IPS-NIHi11 (cell line): ENCODE data around the gene CCDC159.
A peak's percentile ranks its signal among the peaks of the same experiment; 100 is the strongest.
"Not testable (repeated sequence)": the region's sequence is repeated elsewhere in the genome, so short reads cannot be mapped to it uniquely, and the experiment has no call there.

Source experiments
- DNase-seq: peaks from one replicate; pipeline ENCODE4 v3.0.0; 2012; ENCODE audit warnings: mixed read lengths, low spot score

Gene CCDC159

DNA sequence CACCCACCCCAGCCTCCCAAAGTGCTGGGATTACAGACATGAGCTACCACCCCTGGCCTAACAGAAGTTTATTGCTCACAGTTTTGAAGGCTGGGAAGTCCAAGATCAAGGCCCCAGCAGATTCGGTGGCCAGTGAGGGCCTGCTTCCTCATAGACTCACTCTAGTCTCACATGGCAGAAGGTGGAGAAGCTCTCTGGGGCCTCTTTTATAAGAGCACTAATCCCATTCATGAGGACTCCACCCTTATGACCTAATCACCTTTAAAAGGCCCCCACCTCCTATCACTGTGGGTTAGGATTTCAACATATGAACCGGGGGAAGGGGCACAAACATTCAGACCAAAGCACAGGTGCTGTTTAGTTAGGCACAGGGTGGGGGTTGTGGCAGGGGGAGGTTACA is 21.2 kb downstream of the CCDC159 start:
- DNase-seq, result no peak

DNA sequence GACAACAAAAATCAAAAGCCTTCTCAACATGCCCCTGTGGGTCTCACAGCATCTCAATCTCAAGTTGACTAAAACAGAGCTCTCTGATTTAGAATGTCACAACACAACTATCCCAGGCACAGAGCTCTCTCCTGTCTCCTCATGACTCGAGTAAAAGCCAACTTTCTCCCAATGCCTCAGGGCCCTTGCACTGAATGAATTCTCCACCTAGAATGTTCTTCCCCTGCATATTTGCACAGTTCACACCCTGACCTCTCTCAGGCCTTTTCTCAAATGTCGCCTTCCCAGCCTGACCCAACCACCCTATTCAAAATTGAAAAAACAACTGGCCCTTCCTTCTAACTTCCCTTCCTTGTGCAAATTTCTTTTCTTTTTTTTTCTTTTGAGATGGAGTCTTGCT is 24.4 kb downstream of the CCDC159 start:
- no peak for DNase-seq

GRCh38 chr19:11373166-11373884 is 27.0 kb downstream of the CCDC159 start:
- peak; percentile 51 for DNase-seq

DNA sequence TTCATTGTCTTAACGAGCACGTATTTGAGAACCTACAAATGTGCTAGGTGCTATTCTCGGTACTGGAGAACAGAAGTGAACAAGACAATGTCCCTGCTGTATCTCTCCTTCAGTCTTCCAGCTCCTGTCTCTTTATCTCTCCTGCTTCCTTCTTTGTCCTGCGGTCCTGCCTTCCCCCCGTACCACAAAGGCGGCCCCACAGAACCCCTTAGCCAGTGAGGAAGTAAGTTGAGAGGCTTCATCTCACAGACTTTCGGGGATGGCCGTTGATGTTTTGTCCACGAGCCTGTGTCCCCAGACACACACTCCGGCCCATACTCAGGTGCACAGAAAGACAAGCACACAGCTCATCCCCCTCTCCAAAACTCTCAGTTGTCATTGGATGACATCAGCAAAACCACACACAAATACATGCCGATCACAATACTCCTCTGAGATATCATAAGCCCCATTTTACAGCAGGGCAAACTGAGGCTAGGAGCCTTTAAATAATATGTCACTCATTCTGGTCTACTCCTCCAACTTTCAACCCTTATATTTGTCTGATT is 27.6 kb downstream of the CCDC159 start:
- no peak for DNase-seq

GRCh38 chr19:11374433-11375142 is 28.3 kb downstream of the CCDC159 start, which contains the start of gene SWSAP1:
TSS of gene SWSAP1 (plus strand) at chr19:11374666. CDS start at chr19:11374681, 15 bp downstream.
- DNase-seq, result peak; percentile 95

- DNase-seq, result peak; percentile 19
Observed at GRCh38 chr19:11375143-11375948, 29.0 kb downstream of the CCDC159 start.

GRCh38 chr19:11377237-11377636 is 30.9 kb downstream of the CCDC159 start:
- DNase-seq, result no peak

GRCh38 chr19:11377756-11378155 is 31.4 kb downstream of the CCDC159 start:
- no peak for DNase-seq

GRCh38 chr19:11378319-11379189 is 32.2 kb downstream of the CCDC159 start:
- peak; percentile 24 for DNase-seq

GRCh38 chr19:11379269-11379845 is 33.0 kb downstream of the CCDC159 start:
- DNase-seq, result not testable (repeated sequence)

DNA sequence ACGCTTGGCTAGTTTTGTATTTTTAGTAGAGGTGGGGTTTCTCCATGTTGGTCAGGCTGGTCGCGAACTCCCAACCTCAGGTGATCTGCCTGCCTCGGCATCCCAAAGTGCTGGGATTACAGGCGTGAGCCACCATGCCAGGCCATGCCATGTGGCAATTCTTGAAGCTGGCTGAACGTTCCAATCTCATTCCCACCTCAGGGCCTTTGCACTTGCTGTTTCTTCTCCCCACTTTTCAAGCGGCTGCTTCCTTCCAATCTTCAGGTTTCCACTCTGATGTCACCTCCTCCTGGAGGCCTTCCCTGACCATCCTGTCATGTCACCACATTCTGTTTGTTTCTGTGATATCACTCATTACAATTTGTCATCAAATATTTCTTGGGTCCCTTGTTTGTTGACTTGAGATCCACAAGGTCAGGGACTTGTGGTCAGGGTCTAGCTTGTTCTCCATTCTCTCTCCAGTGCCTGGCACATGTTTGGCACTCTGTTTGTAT is 33.6 kb downstream of the CCDC159 start:
- no peak for DNase-seq

DNA sequence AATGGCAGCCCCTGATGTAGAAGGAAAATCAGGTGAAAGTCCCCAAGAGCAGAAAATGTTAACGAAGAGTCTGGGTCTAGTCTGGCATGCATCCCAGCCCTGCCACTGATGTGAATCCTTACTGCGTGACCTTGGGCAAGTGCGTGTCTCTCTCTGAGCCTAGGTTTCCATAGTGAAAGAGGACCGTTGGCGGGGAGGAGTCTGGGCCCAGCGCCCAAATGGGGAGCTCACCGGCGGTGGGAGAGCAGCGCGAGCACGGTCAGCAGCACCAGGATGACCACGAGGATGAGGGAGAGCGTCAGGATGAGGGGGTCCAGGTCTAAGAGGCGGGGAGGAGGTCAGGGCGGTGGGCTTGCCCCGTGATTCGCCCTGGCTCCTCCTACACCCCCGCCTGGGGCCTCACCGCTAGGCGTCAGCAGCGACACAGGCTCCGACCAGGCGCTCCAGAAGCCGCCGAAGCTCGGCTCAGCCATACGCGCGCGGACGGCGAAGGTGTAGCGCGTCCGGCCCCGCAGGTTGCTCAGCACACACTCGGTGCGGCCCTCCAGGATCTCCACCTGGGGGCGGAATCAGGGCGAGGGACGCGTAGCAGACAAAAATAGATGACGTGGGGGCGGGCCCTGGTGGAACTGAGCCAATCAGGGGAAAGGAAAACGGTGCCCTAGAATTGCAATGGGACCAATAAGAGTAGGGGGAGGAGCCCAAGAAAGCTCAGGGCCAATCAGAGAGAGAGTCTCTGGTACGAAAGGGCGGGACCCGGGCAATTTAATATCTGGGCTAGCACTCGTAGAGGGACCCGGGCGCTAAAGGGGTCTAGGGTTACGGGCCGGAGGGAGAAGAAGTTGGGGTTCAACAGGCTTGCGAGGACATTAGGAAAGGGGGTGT is 34.6 kb downstream of the CCDC159 start:
- peak; percentile 89 for DNase-seq

DNA sequence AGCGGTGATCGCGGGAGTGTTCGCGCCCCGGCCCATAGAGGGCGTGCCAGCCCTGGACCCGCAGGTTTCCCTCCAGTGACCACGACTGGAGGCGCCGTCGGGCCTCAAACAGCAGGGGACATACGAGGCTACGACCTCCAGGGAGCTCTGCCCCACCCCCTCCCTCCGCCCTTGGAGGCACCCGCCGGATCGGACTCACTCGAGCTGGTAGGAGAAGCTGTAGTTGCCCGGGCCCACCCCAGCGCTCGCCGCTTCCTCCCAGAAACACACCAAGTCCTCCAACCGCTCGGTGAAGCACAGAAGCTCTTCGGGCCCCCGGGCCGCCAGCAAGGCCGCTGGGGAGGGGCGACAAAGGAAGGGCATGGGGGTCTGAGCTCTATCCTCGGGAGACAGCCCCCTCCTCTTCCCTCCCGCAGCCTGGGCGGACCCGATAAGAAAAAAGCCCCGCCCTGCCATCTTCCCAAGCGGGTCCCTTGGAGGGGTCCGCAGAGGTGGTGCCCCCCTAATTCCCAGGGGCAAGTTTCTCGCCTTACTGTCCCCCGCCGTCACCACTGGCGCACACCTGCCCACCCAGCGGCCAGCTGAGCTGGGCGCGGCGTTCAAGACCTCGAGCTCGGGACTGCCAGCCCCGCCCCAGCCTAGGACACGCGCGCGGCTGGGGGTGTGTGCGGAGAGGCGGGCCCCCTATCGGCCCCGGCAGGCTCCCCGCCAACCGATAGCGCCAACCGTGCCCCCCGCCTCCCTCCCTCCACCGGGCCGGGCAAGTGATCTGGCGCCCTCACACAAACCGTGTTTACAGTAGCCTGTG is 36.8 kb downstream of the CCDC159 start:
- DNase-seq, result no peak

- DNase-seq, result no peak
Observed at GRCh38 chr19:11383706-11384048, 37.4 kb downstream of the CCDC159 start.

- no peak for DNase-seq
Observed at GRCh38 chr19:11384778-11385129, 38.4 kb downstream of the CCDC159 start.

DNA sequence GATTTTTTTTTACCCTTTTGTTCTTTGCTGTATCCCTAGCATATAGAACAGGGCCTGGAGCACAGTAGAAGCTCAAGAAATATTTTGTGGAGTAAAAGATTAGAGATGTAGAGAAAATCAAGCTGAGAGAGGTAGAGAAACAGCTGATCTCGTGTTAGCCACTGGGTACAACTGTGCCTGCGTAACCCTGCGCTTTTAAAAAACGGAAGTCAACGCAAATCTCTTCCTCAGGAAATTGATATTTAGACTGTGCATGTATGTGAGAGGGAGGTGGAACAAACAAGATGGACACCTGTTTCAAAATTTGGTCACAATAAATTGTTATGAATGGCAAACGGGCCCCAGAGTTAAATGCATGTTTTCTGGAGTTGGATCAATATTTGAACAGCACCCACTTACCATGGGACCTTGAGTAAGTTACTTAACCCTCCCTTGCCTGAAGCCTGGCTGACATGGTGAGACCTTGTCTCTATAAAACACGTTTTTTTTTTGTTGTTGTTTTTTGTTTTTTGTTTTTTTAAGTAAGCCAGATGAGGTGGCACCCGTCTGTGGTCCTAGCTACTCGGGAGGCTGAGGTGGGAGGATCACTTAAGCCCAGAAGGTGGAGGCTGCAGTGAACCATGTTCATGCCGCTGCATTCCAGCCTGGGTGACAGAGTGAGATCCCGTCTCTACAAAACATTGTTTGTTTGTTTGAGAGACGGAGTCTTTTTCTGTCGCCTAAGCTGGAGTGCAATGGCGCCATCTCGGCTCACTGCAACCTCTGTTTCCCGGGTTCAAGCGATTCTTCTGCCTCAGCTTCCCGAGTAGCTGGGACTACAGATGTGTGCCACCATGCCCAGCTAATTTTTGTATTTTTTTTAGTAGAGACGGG is 41.1 kb downstream of the CCDC159 start:
- DNase-seq, result no peak

DNA sequence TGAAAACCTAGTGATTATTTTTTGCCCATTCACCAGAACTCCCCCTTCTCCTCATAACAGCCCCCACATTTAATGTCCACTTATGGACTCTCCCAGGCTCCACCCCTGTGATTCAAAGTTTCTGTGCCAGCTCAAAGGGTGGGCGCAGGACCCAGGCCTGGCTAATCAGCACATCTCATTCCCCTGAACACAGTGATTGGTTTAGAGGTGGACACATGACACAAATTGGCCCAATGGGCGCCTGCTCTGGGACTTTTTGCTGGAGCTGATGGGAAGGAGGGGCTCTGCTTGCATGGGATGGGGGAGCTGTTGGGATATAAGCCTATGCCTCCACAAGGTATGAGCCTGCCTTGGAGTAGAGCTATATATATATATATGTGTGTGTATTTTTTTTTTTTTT is 44.0 kb downstream of the CCDC159 start:
- no peak for DNase-seq
